Neural progenitor cell (in vitro differentiated cells): ENCODE data around the gene NPSR1. TPM values are rescaled to one million over a fixed set of nuclear protein-coding genes. Genes with fewer than 3 reads are reported as not detected.

Experiments
- DNase-seq: peaks from one replicate; pipeline ENCODE4 v3.0.0-alpha.2; 2016; ENCODE audit warnings: low spot score
- H2AFZ ChIP-seq: fragments of 200-600 bp; sonication (generic); replicated peaks from 2 replicates; pipeline ENCODE4 v1.6.1; 2016; ENCODE audit warnings: antibody characterized with exemption
- H3F3A ChIP-seq: fragments of 200-600 bp; sonication (generic); 2 replicates; pipeline ENCODE4 v1.6.1; 2016; ENCODE audit warnings: antibody characterized with exemption, low read depth
- H3K27ac ChIP-seq: fragments of 200-600 bp; sonication (generic); 2 replicates; pipeline ENCODE4 v1.5.1; 2016; ENCODE audit warnings: mild to moderate bottlenecking
- H3K27me3 ChIP-seq: fragments of 200-600 bp; sonication (generic); 2 replicates; pipeline ENCODE4 v1.6.1; 2016; ENCODE audit warnings: mild to moderate bottlenecking, moderate library complexity
- H3K36me3 ChIP-seq: fragments of 200-600 bp; sonication (generic); 2 replicates; pipeline ENCODE4 v1.5.1; 2016
- H3K4me1 ChIP-seq: fragments of 200-600 bp; sonication (generic); 2 replicates; pipeline ENCODE4 v1.6.1; 2016; ENCODE audit warnings: mixed run types
- H3K4me2 ChIP-seq: fragments of 200-600 bp; sonication (generic); 2 replicates; pipeline ENCODE4 v1.6.1; 2016
- H3K4me3 ChIP-seq: fragments of 200-600 bp; sonication (generic); 2 replicates; pipeline ENCODE4 v1.5.1; 2016
- H3K79me2 ChIP-seq: fragments of 200-600 bp; sonication (generic); 2 replicates; pipeline ENCODE4 v1.6.1; 2016; ENCODE audit warnings: low read depth
- H3K9ac ChIP-seq: fragments of 200-600 bp; sonication (generic); 2 replicates; pipeline ENCODE4 v1.6.1; 2016
- H3K9me3 ChIP-seq: fragments of 200-600 bp; sonication (generic); 2 replicates; pipeline ENCODE4 v1.5.1; 2016; ENCODE audit warnings: low read depth
- H4K20me1 ChIP-seq: fragments of 200-600 bp; sonication (generic); 2 replicates; pipeline ENCODE4 v1.6.1; 2016; ENCODE audit warnings: low read depth
- H3K27ac Mint-ChIP-seq: 3 replicates; pipeline ENCODE4 v1.8.0; 2021; ENCODE audit warnings: mixed read lengths
- H3K27me3 Mint-ChIP-seq: 2 replicates; pipeline ENCODE4 v1.8.0; 2022; ENCODE audit warnings: low read depth, mild to moderate bottlenecking, inconsistent platforms, moderate library complexity, mixed read lengths; ENCODE audit not compliant: insufficient read depth
- H3K36me3 Mint-ChIP-seq: 3 replicates; pipeline ENCODE4 v1.8.0; 2021; ENCODE audit warnings: mixed read lengths
- H3K4me1 Mint-ChIP-seq: 3 replicates; pipeline ENCODE4 v1.8.0; 2021; ENCODE audit warnings: mixed read lengths
- H3K4me3 Mint-ChIP-seq: 3 replicates; pipeline ENCODE4 v1.8.0; 2021; ENCODE audit warnings: mild to moderate bottlenecking, moderate library complexity, mixed read lengths
- H3K9me3 Mint-ChIP-seq: 3 replicates; pipeline ENCODE4 v1.8.0; 2020; ENCODE audit warnings: mixed read lengths
- EZH2 ChIP-seq: fragments of 200-600 bp; sonication (generic); IDR thresholded peaks from 2 replicates; pipeline ENCODE4 v1.6.1; 2017; ENCODE audit warnings: antibody characterized with exemption, mild to moderate bottlenecking, moderate library complexity
- EZH2phosphoT487 ChIP-seq: fragments of 200-600 bp; sonication (generic); IDR thresholded peaks from 2 replicates; pipeline ENCODE4 v1.6.1; 2017; ENCODE audit warnings: antibody characterized with exemption
- total RNA-seq: library from RNA; depleted of rRNA; stranded (reverse); fragments of >200 nt; gene quantifications from 2 replicates; pipeline ENCODE4 v1.2.3, GENCODE V29; 2015; ENCODE audit warnings: low replicate concordance
- TF ChIP-seq, protein P1 (sequence below): fragments of 200-600 bp; sonication (generic); IDR thresholded peaks from 2 replicates; pipeline ENCODE4 v1.5.1; 2017; ENCODE audit warnings: antibody characterized with exemption, mild to moderate bottlenecking

The NPSR1 gene
- total RNA-seq, 1 donor from 2014 or later: not detected

DNA sequence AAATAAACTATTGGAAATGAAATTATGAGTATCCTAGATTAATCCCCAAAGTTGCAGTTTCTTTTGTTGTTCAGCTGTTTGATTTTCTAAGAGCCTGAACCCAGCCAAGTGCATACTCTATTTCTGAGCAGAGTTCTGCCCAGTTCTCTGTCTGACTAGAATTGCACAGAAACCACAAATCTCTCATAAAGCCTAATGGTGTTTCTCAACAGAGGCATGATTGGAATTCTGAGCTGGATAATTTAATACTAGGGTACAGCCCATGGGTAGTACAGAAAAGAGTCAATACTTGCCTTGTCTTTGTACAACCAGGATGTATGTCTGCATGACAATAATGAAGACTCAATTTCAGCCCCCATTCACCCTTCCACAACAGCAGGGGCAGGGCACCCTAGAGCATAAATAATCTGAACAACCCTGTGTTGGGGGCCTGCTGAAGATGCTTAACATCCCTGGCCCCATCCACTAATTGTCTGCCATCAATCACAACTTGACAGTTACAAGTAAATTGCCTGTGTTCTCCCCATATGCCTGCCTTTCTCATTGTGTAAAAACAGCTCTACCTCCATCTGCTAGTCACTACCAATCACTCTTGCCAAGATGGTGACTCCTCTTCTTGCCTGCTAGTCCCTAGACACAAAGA lies 114.4 kb downstream of the NPSR1 start:
- Mint-ChIP-seq H3K36me3 (no peaks in the 10 kb centered on the region), H3K9me3 (peaks cover 2% of the 10 kb centered on the region), H3K27me3 (peaks cover 2% of the 10 kb centered on the region), H3K4me3 (no peak overlapping the region), H3K27ac (no peak overlapping the region), H3K4me1 (no peaks in the 10 kb centered on the region)
- Histone ChIP-seq H3K4me2 (no peak overlapping the region), H3K27me3 (no peaks in the 10 kb centered on the region), H3K9me3 (no peaks in the 10 kb centered on the region), H3K36me3 (no peaks in the 10 kb centered on the region), H2AFZ (no peak overlapping the region), H3K9ac (no peak overlapping the region), H3K79me2 (no peaks in the 10 kb centered on the region), H3K4me3 (no peak overlapping the region), H3F3A (no peaks in the 10 kb centered on the region), H4K20me1 (no peaks in the 10 kb centered on the region), H3K27ac (no peak overlapping the region), H3K4me1 (no peaks in the 10 kb centered on the region)
- DNase-seq: no peak
- TF ChIP-seq, protein P1, sequence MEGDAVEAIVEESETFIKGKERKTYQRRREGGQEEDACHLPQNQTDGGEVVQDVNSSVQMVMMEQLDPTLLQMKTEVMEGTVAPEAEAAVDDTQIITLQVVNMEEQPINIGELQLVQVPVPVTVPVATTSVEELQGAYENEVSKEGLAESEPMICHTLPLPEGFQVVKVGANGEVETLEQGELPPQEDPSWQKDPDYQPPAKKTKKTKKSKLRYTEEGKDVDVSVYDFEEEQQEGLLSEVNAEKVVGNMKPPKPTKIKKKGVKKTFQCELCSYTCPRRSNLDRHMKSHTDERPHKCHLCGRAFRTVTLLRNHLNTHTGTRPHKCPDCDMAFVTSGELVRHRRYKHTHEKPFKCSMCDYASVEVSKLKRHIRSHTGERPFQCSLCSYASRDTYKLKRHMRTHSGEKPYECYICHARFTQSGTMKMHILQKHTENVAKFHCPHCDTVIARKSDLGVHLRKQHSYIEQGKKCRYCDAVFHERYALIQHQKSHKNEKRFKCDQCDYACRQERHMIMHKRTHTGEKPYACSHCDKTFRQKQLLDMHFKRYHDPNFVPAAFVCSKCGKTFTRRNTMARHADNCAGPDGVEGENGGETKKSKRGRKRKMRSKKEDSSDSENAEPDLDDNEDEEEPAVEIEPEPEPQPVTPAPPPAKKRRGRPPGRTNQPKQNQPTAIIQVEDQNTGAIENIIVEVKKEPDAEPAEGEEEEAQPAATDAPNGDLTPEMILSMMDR: no peak
- TF ChIP-seq EZH2 (no peak), EZH2phosphoT487 (no peak)

DNA sequence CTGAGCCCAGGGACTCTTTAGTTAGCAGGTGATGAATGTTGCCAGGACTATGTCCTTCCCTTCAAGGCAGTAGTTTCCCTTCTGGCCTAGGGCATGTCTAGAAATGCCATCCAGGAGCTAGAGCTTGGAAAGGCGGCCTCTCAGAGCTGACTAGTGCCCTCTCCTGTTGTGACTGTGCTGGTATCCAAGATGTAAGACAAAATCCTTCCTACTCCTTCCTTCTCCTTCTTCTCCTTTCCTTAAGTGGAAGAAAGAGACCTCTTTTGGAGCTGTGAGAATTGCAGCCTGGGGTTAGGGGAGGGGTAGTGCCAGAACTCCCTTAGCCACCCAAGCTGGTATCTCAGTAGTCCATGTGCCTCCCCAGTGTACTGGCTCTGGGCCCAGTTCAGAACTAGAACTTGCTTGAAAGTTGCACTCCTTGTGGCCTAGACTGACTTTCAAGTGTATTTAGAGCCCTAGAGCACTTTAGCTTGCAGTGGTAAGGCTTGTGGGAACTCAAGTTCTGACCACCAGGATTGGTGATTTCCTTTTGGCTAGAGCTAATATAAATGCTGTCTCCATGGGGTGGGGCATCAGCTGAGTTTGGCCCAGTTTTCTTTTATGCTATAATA lies 118.8 kb downstream of the NPSR1 start:
- no peak overlapping the region for H3K27ac Mint-ChIP-seq
- no peak overlapping the region for H3K4me3 Mint-ChIP-seq
- no peak overlapping the region for H3K9ac ChIP-seq
- H3K79me2 ChIP-seq: no peaks in the 10 kb centered on the region
- no peaks in the 10 kb centered on the region for H3K4me1 Mint-ChIP-seq
- no peaks in the 10 kb centered on the region for H3K9me3 ChIP-seq
- H3K27me3 Mint-ChIP-seq: peaks cover under 1% of the 10 kb centered on the region
- TF ChIP-seq, protein P1: no peak
- no peak for TF ChIP-seq EZH2
- H3K36me3 Mint-ChIP-seq: no peaks in the 10 kb centered on the region
- H3K27ac ChIP-seq: no peak overlapping the region
- H3K36me3 ChIP-seq: no peaks in the 10 kb centered on the region
- H2AFZ ChIP-seq: no peak overlapping the region
- no peak overlapping the region for H3K4me2 ChIP-seq
- H4K20me1 ChIP-seq: no peaks in the 10 kb centered on the region
- peaks cover 5% of the 10 kb centered on the region for H3K9me3 Mint-ChIP-seq
- no peak for DNase-seq
- no peaks in the 10 kb centered on the region for H3K4me1 ChIP-seq
- H3K27me3 ChIP-seq: no peaks in the 10 kb centered on the region
- no peak overlapping the region for H3K4me3 ChIP-seq
- no peaks in the 10 kb centered on the region for H3F3A ChIP-seq

DNA sequence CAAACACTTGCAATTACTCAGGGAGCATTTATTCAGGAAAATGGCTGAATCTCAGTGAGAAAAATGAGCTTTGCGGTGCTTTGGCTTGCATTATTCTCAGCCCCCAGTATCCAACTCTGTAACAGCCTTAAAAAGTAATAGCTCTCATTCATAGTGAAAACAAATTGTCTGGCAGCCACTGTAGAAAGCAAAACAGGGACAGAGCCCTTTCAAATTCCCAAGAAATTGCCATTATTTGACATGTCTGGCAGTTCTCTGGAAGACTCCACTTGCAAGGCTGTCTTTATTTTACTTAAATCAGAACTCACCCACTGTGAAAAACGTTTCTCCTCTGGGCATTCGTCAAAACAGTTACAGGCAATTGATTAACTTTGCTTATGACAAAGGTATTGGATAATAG lies 122.5 kb downstream of the NPSR1 start:
- Histone ChIP-seq H3K9me3 (no peaks in the 10 kb centered on the region), H3K9ac (no peak overlapping the region), H3K79me2 (no peaks in the 10 kb centered on the region), H3K27ac (no peak overlapping the region), H3K4me2 (no peak overlapping the region), H3K4me1 (no peaks in the 10 kb centered on the region), H3F3A (no peaks in the 10 kb centered on the region), H4K20me1 (no peaks in the 10 kb centered on the region), H3K27me3 (no peaks in the 10 kb centered on the region), H2AFZ (no peak overlapping the region), H3K4me3 (no peak overlapping the region), H3K36me3 (no peaks in the 10 kb centered on the region)
- peaks cover 23% of the 10 kb centered on the region for H3K9me3 Mint-ChIP-seq
- H3K4me1 Mint-ChIP-seq: no peaks in the 10 kb centered on the region
- DNase-seq: no peak
- peaks cover 6% of the 10 kb centered on the region for H3K27me3 Mint-ChIP-seq
- no peak overlapping the region for H3K27ac Mint-ChIP-seq
- no peak for TF ChIP-seq EZH2phosphoT487
- no peak for TF ChIP-seq EZH2
- TF ChIP-seq, protein P1: no peak
- H3K36me3 Mint-ChIP-seq: no peaks in the 10 kb centered on the region
- H3K4me3 Mint-ChIP-seq: no peak overlapping the region
